ENCODE results near the gene PCK1.

DNA sequence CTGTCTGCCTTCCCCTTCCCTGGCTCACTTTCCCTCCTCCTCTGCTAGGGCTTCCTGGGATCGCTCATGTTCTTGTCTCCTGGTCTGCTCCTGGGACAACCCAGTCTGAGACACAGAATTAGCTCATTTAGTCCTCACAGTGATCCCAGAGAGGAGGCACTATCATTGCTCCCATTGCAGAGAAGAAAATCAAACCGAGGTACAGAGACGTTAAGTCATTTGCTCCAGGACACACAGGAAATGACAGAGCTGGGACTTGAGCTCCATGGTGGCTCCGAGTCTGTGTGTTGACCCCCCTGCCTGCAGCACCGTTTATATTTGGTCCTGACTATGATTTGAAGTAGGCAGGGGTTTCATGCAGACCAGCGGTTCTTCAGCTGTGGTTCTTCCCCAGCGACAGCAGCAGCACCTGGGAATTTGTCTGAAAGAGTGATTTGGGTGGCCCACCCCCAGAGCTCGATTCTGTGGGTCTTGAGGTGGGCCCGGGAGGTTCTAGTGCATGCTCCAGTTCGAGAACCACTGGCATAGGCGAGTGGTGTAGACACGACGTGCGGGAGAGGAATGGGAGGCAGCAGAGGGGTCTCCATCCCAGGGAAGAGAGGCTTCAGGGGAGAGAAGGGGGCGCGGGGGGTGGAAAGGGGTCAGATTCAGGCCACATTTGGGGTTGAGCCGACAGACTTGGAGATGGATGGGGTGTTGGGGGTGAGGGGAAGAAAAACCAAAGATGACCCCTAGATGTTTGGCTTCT is 24.7 kb downstream of the PCK1 start:
- TF ChIP-seq, protein P1, sequence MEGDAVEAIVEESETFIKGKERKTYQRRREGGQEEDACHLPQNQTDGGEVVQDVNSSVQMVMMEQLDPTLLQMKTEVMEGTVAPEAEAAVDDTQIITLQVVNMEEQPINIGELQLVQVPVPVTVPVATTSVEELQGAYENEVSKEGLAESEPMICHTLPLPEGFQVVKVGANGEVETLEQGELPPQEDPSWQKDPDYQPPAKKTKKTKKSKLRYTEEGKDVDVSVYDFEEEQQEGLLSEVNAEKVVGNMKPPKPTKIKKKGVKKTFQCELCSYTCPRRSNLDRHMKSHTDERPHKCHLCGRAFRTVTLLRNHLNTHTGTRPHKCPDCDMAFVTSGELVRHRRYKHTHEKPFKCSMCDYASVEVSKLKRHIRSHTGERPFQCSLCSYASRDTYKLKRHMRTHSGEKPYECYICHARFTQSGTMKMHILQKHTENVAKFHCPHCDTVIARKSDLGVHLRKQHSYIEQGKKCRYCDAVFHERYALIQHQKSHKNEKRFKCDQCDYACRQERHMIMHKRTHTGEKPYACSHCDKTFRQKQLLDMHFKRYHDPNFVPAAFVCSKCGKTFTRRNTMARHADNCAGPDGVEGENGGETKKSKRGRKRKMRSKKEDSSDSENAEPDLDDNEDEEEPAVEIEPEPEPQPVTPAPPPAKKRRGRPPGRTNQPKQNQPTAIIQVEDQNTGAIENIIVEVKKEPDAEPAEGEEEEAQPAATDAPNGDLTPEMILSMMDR (IDR thresholded peaks at IDR 0.05) = no peak
- no peak for TF ChIP-seq NFYB (CRISPR knock-in tag; conservative IDR thresholded peaks at IDR 0.05; ENCODE audit: low read depth)
- no peak for TF ChIP-seq ZBTB21 (CRISPR knock-in tag; IDR thresholded peaks at IDR 0.05; ENCODE audit: borderline replicate concordance)
- no peak for TF ChIP-seq JUN (CRISPR knock-in tag; IDR thresholded peaks at IDR 0.05)
- TF ChIP-seq, protein P2, sequence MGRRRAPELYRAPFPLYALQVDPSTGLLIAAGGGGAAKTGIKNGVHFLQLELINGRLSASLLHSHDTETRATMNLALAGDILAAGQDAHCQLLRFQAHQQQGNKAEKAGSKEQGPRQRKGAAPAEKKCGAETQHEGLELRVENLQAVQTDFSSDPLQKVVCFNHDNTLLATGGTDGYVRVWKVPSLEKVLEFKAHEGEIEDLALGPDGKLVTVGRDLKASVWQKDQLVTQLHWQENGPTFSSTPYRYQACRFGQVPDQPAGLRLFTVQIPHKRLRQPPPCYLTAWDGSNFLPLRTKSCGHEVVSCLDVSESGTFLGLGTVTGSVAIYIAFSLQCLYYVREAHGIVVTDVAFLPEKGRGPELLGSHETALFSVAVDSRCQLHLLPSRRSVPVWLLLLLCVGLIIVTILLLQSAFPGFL (CRISPR knock-in tag; IDR thresholded peaks at IDR 0.05; ENCODE audit: borderline replicate concordance) = no peak
- no peak for TF ChIP-seq TCF7 (CRISPR knock-in tag; IDR thresholded peaks at IDR 0.05; ENCODE audit: low read depth)
- TF ChIP-seq ESRRA (CRISPR knock-in tag; IDR thresholded peaks at IDR 0.05; ENCODE audit: borderline replicate concordance) = no peak
- TF ChIP-seq GRHL2 (CRISPR knock-in tag; IDR thresholded peaks at IDR 0.05; ENCODE audit: insufficient replicate concordance, severe bottlenecking) = no peak
- TF ChIP-seq IRF2 (CRISPR knock-in tag; IDR thresholded peaks at IDR 0.05; ENCODE audit: borderline replicate concordance, low read depth) = no peak
- TF ChIP-seq, protein P3, sequence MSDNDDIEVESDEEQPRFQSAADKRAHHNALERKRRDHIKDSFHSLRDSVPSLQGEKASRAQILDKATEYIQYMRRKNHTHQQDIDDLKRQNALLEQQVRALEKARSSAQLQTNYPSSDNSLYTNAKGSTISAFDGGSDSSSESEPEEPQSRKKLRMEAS (CRISPR knock-in tag; IDR thresholded peaks at IDR 0.05) = no peak

Data from WTC11 (cell line).